Skeletal muscle satellite cell (primary cell): ENCODE data around the gene NINJ2.

Experiments used
- H3K27me3 ChIP-seq: 2 replicates; pipeline ENCODE4 v1.7.0; 2013; ENCODE audit warnings: low read length; ENCODE audit not compliant: control insufficient read depth, insufficient read depth
- H3K36me3 ChIP-seq: 2 replicates; pipeline ENCODE4 v1.7.0; 2013; ENCODE audit warnings: mild to moderate bottlenecking, control low read depth, low read length; ENCODE audit not compliant: insufficient read depth
- H3K4me1 ChIP-seq: 2 replicates; pipeline ENCODE4 v1.7.0; 2013; ENCODE audit warnings: low read length; ENCODE audit not compliant: control insufficient read depth, insufficient read depth
- H3K4me2 ChIP-seq: 2 replicates; pipeline ENCODE4 v1.7.0; 2013; ENCODE audit warnings: mild to moderate bottlenecking, low read length
- H3K4me3 ChIP-seq: 2 replicates; pipeline ENCODE4 v1.7.0; 2013; ENCODE audit warnings: low read length
- H3K9ac ChIP-seq: 2 replicates; pipeline ENCODE4 v1.7.0; 2013; ENCODE audit warnings: mild to moderate bottlenecking, low read depth, low read length, moderate library complexity
- H3K9me3 ChIP-seq: replicated peaks from 2 replicates; pipeline ENCODE4 v1.7.0; 2013; ENCODE audit warnings: mild to moderate bottlenecking, control low read depth, low read length

NINJ2 gene

DNA sequence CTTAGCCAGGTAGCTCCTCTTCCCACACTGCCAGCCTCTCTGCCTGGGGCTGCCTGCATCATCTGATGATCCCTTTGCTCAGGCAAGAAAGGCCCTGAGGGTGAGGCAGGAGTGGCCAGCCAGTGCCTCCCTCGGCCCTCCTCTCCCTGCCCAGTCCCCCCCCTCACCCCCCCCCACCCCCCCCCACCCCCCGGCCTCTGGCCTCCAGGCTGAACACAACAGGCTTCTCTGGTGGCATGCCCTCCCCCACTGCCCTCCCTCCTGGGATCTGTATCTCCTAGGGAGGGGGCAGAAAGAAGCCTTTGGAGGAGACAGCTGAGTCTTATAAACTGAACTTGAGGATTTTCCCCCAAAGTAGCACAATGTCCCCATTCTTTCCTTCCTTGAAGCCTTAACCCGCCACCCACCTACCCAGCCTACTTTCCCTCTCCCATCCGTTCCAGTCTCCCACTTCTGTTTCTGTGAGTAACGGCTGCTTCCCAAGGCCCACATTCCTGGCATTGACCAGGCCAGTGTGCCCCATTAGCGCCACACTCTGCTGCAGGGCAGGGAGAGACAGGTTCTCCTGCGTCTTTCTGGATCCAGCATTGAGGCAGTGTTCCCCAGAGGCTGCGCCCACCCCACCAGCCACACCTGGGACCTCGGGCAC is 121.4 kb downstream of the NINJ2 start:
- Histone ChIP-seq H3K4me3 (no peak overlapping the region), H3K4me2 (no peak overlapping the region), H3K9me3 (no peaks in the 10 kb centered on the region), H3K27me3 (peaks cover 25% of the 10 kb centered on the region), H3K4me1 (peaks cover 15% of the 10 kb centered on the region), H3K36me3 (no peaks in the 10 kb centered on the region), H3K9ac (no peak overlapping the region)

DNA sequence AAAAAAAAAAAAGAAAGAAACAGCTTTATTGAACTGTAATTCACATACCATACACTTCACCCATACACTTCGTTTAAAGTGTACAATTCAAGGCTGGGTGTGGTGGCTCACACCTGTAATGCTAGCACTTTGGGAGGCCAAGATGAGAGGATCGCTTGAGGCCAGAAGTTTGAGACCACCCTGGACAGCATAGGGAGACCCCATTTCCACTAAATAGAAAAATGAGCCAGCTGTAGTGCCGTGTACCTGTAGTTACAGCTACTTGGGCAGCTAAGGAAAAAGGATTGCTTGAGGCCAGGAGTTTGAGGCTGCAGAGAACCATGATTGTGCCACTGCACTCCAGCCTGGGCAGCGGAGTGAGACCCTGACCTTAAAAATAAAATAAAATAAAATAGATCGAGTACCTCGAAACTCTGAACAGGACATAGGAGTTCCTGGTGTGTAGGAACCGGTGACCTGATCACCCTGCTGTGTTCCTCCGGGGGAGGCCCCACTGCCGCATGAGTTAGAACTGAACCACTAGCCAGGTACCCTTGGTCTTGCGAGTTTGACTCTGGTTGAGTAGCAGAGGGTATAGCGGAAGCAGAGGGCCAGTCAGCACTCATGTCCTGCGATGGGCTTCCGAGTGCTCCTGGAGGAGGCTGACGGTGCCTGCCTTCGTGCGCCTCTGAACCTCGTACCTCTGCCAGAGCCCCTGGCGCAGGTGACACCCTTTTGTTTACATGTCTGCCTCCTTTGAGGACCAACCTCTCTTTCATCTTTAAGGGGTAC is 123.5 kb downstream of the NINJ2 start:
- H3K9me3 ChIP-seq = no peaks in the 10 kb centered on the region
- no peak overlapping the region for H3K9ac ChIP-seq
- H3K4me1 ChIP-seq = peaks cover 15% of the 10 kb centered on the region
- no peak overlapping the region for H3K4me3 ChIP-seq
- H3K36me3 ChIP-seq = no peaks in the 10 kb centered on the region
- H3K4me2 ChIP-seq = no peak overlapping the region
- peaks cover 24% of the 10 kb centered on the region for H3K27me3 ChIP-seq

DNA sequence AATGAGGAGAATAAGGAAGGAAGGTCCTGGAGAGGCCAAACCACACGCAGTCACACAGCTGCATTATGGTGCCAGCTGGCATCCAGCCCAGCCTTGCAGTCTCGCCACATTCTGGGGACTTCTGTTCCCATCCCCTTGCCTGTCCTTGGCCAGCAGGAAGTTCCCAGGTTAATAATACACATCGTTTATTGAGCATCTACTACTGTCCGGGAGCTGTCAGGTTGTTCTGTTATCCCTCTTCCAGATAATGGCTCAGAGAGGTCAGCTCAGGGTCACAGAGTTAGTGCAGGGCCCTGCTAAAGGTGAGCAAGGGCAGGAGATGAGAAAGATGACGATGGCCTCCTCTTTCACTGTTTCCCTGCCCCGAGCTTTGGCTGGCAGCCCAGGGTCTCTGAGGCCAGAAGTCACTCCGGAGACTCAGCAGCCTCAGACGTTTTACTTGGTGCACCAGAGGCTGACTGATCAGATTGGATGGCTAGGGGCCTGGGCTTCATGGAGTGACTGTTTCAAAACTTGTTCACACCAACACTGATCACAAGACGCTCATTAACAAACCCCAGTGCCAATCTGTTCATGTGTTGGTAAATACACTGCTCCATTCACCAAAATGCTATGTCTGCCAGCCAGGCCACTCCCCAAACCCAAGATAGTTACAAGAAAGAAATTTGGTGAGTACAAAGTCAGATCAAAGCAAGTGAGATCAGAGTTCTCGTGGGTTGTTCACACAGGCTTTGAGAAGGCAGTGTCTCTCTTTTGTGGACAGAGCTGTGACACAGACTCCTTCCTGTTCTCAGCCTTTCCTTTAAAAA is 124.3 kb downstream of the NINJ2 start:
- no peak overlapping the region for H3K4me3 ChIP-seq
- H3K4me2 ChIP-seq = no peak overlapping the region
- no peaks in the 10 kb centered on the region for H3K9me3 ChIP-seq
- no peak overlapping the region for H3K9ac ChIP-seq
- peaks cover 15% of the 10 kb centered on the region for H3K4me1 ChIP-seq
- no peaks in the 10 kb centered on the region for H3K36me3 ChIP-seq
- H3K27me3 ChIP-seq = peaks cover 18% of the 10 kb centered on the region

DNA sequence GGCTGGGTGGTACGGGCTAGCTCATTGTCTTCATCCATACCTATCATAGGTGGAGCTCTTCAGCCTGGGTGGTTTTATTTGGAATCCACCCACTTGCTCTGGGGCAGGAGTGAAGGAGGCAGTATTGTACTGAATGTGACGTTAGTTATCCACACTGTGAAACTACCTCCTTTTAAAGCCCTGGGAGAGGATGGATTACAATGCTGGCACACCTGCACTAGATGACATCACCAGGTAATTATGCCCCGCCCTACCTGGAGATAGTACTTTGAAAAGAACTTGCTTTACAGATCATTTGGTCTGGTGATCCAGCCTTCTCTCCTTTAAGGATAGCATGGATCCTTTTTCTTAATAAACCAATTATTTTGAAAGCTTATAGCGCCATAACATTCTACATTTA is 125.5 kb downstream of the NINJ2 start:
- Histone ChIP-seq H3K9me3 (no peaks in the 10 kb centered on the region), H3K36me3 (no peaks in the 10 kb centered on the region), H3K4me3 (no peak overlapping the region), H3K4me2 (no peak overlapping the region), H3K4me1 (peaks cover 23% of the 10 kb centered on the region), H3K9ac (no peak overlapping the region), H3K27me3 (peaks cover 17% of the 10 kb centered on the region)

GRCh38 chr12:536751-537245 is 126.4 kb downstream of the NINJ2 start:
- peaks cover 31% of the 10 kb centered on the region for H3K4me1 ChIP-seq
- H3K4me2 ChIP-seq = no peak overlapping the region
- H3K9ac ChIP-seq = no peak overlapping the region
- H3K27me3 ChIP-seq = peaks cover 13% of the 10 kb centered on the region
- no peaks in the 10 kb centered on the region for H3K9me3 ChIP-seq
- H3K4me3 ChIP-seq = no peak overlapping the region
- no peaks in the 10 kb centered on the region for H3K36me3 ChIP-seq

DNA sequence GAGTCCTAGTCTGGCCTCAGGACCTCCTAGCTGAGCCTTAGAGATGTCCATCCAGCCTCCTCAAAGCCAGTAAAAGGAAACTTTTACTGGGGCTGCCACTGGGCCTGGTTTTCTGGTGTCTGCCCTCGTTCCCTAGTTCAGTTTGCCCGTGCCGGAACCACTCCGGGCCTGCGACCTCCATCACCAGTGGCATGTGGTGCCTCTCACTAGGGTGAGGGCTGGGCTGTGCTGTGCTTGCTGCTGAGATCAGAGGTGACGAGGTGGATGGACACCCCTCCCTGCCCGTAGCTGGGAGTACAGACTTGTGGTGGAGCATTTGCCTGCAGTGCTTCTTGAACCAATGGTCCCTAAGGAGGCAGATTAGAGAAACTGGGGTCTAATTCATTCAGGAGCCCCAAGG is 127.8 kb downstream of the NINJ2 start:
- Histone ChIP-seq H3K9me3 (no peaks in the 10 kb centered on the region), H3K27me3 (peaks cover 13% of the 10 kb centered on the region), H3K4me2 (no peak overlapping the region), H3K4me3 (no peak overlapping the region), H3K36me3 (no peaks in the 10 kb centered on the region), H3K9ac (no peak overlapping the region), H3K4me1 (peaks cover 31% of the 10 kb centered on the region)

GRCh38 chr12:534216-534615 is 129.0 kb downstream of the NINJ2 start:
- H3K4me3 ChIP-seq = no peak overlapping the region
- no peaks in the 10 kb centered on the region for H3K9me3 ChIP-seq
- no peaks in the 10 kb centered on the region for H3K36me3 ChIP-seq
- H3K27me3 ChIP-seq = peaks cover 13% of the 10 kb centered on the region
- H3K4me2 ChIP-seq = no peak overlapping the region
- no peak overlapping the region for H3K9ac ChIP-seq
- H3K4me1 ChIP-seq = peaks cover 32% of the 10 kb centered on the region

GRCh38 chr12:533718-534117 is 129.5 kb downstream of the NINJ2 start:
- H3K4me2 ChIP-seq = no peak overlapping the region
- H3K27me3 ChIP-seq = peaks cover 13% of the 10 kb centered on the region
- peak overlapping the region; percentile 64 for H3K9ac ChIP-seq

GRCh38 chr12:532908-533565 is 130.2 kb downstream of the NINJ2 start:
- peaks cover 13% of the 10 kb centered on the region for H3K27me3 ChIP-seq
- H3K4me3 ChIP-seq = no peak overlapping the region
- H3K9ac ChIP-seq = peak overlapping the region; percentile 64
- H3K9me3 ChIP-seq = no peaks in the 10 kb centered on the region
- peak overlapping the region; percentile 28 for H3K4me2 ChIP-seq
- H3K4me1 ChIP-seq = peaks cover 25% of the 10 kb centered on the region
- no peaks in the 10 kb centered on the region for H3K36me3 ChIP-seq

More at GRCh38 chr12:533718-534117, 129.5 kb downstream of the NINJ2 start:
- Histone ChIP-seq H3K4me3 (no peak overlapping the region), H3K4me1 (peaks cover 27% of the 10 kb centered on the region), H3K9me3 (no peaks in the 10 kb centered on the region), H3K36me3 (no peaks in the 10 kb centered on the region)

GRCh38 chr12:531951-532585 is 131.2 kb downstream of the NINJ2 start:
- Histone ChIP-seq H3K9ac (no peak overlapping the region), H3K27me3 (peaks cover 17% of the 10 kb centered on the region), H3K4me2 (no peak overlapping the region), H3K36me3 (no peaks in the 10 kb centered on the region), H3K4me1 (peaks cover 25% of the 10 kb centered on the region), H3K9me3 (no peaks in the 10 kb centered on the region), H3K4me3 (no peak overlapping the region)
